Measurements from ENCODE around the gene DEAF1.

DEAF1 gene

GRCh38 chr11:620201-620600 is 74.8 kb downstream of the DEAF1 start:
- ChIA-PET POLR2A (no interaction called here), CTCF (no interaction called here)
- no peak for TF ChIP-seq CTCF (IDR thresholded peaks at IDR 0.05; ENCODE audit: insufficient read depth, low read length, missing control alignments)
- no peak overlapping the region for H3K4me3 ChIP-seq (ENCODE audit: low read depth, low read length)
- DNase-seq (ENCODE audit: low read depth, low spot score): no peak

GRCh38 chr11:619628-620050 is 75.4 kb downstream of the DEAF1 start:
- no peak for TF ChIP-seq CTCF (IDR thresholded peaks at IDR 0.05; ENCODE audit: insufficient read depth, low read length, missing control alignments)
- no peak for DNase-seq (ENCODE audit: low read depth, low spot score)
- H3K4me3 ChIP-seq (ENCODE audit: low read depth, low read length): no peak overlapping the region
- ChIA-PET POLR2A (no interaction called here), CTCF (no interaction called here)

- ChIA-PET POLR2A (no interaction called here), CTCF (no interaction called here)
- DNase-seq (ENCODE audit: low read depth, low spot score): no peak
Observed at GRCh38 chr11:618856-619627, 76.0 kb downstream of the DEAF1 start.

GRCh38 chr11:617912-618682 is 76.9 kb downstream of the DEAF1 start:
- DNase-seq (ENCODE audit: low read depth, low spot score): no peak
- TF ChIP-seq CTCF (IDR thresholded peaks at IDR 0.05; ENCODE audit: insufficient read depth, low read length, missing control alignments): no peak
- no peak overlapping the region for H3K4me3 ChIP-seq (ENCODE audit: low read depth, low read length)
- ChIA-PET POLR2A (no interaction called here), CTCF (no interaction called here)

More at GRCh38 chr11:618856-619627, 76.0 kb downstream of the DEAF1 start:
- no peak for TF ChIP-seq CTCF (IDR thresholded peaks at IDR 0.05; ENCODE audit: insufficient read depth, low read length, missing control alignments)
- no peak overlapping the region for H3K4me3 ChIP-seq (ENCODE audit: low read depth, low read length)

GRCh38 chr11:617199-617911 is 77.7 kb downstream of the DEAF1 start:
- POLR2A ChIA-PET: no interaction called here
- DNase-seq (ENCODE audit: low read depth, low spot score): no peak
- CTCF ChIA-PET: no interaction called here

More at GRCh38 chr11:617199-617911, 77.7 kb downstream of the DEAF1 start:
- no peak for TF ChIP-seq CTCF (IDR thresholded peaks at IDR 0.05; ENCODE audit: insufficient read depth, low read length, missing control alignments)
- H3K4me3 ChIP-seq (ENCODE audit: low read depth, low read length): no peak overlapping the region
